IPS-18a (cell line): Measurements from ENCODE around the gene PRPF6.

Source experiments
- H3K27ac ChIP-seq: one replicate; pipeline ENCODE4 v1.5.1; 2013; ENCODE audit warnings: low read length
- H3K27me3 ChIP-seq: one replicate; pipeline ENCODE4 v1.6.1; 2013; ENCODE audit warnings: mild to moderate bottlenecking, low read length; ENCODE audit not compliant: control insufficient read depth, insufficient read depth
- H3K36me3 ChIP-seq: one replicate; pipeline ENCODE4 v1.6.1; 2013; ENCODE audit warnings: low read depth, low read length; ENCODE audit not compliant: control insufficient read depth
- H3K4me1 ChIP-seq: one replicate; pipeline ENCODE4 v1.6.1; 2013; ENCODE audit warnings: low read depth, low read length; ENCODE audit not compliant: control insufficient read depth
- H3K4me3 ChIP-seq: one replicate; pipeline ENCODE4 v1.5.1; 2013; ENCODE audit warnings: low read length
- H3K9ac ChIP-seq: one replicate; pipeline ENCODE4 v1.6.1; 2013; ENCODE audit warnings: mild to moderate bottlenecking, low read length, moderate library complexity
- H3K9me3 ChIP-seq: one replicate; pipeline ENCODE4 v1.6.1; 2013; ENCODE audit warnings: low read depth, low read length; ENCODE audit not compliant: control insufficient read depth

The PRPF6 gene

GRCh38 chr20:64080813-64081623 lies 100.1 kb downstream of the PRPF6 start:
- Histone ChIP-seq H3K4me3 (no peak overlapping the region), H3K9ac (no peak overlapping the region), H3K9me3 (no peaks in the 10 kb centered on the region), H3K36me3 (no peaks in the 10 kb centered on the region), H3K4me1 (peaks cover 13% of the 10 kb centered on the region), H3K27ac (no peak overlapping the region), H3K27me3 (peaks cover 58% of the 10 kb centered on the region)

- Histone ChIP-seq H3K27ac (no peak overlapping the region), H3K36me3 (no peaks in the 10 kb centered on the region), H3K4me3 (no peak overlapping the region), H3K9me3 (no peaks in the 10 kb centered on the region), H3K9ac (no peak overlapping the region), H3K4me1 (peaks cover 13% of the 10 kb centered on the region), H3K27me3 (peaks cover 60% of the 10 kb centered on the region)
Observed at GRCh38 chr20:64081624-64081964, 100.7 kb downstream of the PRPF6 start.

GRCh38 chr20:64082126-64082731 lies 101.3 kb downstream of the PRPF6 start:
- Histone ChIP-seq H3K4me1 (peaks cover 13% of the 10 kb centered on the region), H3K9me3 (no peaks in the 10 kb centered on the region), H3K9ac (no peak overlapping the region), H3K27me3 (peaks cover 60% of the 10 kb centered on the region), H3K27ac (no peak overlapping the region), H3K36me3 (no peaks in the 10 kb centered on the region), H3K4me3 (no peak overlapping the region)
